ENCODE results near the gene SNAP25.

The SNAP25 gene

GRCh38 chr20:10259166-10259565, 40.5 kb downstream of the SNAP25 start:
- Histone ChIP-seq H3K4me1 (ENCODE audit: low read length) (no peaks in the 10 kb centered on the region), H3K9me3 (replicated peaks; ENCODE audit: insufficient read depth, low read length) (no peaks in the 10 kb centered on the region), H3K4me2 (ENCODE audit: low read depth, low read length) (no peak overlapping the region), H3K27me3 (replicated peaks; ENCODE audit: insufficient read depth, low read length) (no peaks in the 10 kb centered on the region), H3F3A (ENCODE audit: insufficient read depth, low read length) (no peaks in the 10 kb centered on the region), H3K27ac (ENCODE audit: low read length) (no peak overlapping the region), H2AFZ (ENCODE audit: low read length) (no peak overlapping the region), H3K9ac (ENCODE audit: low read length) (no peak overlapping the region), H4K20me1 (ENCODE audit: insufficient read depth, low read length) (no peaks in the 10 kb centered on the region), H3K79me2 (ENCODE audit: low read length) (no peaks in the 10 kb centered on the region), H3K4me3 (ENCODE audit: low read length) (no peak overlapping the region), H3K36me3 (replicated peaks; ENCODE audit: insufficient read depth, low read length) (no peaks in the 10 kb centered on the region), H3K9me2 (replicated peaks; ENCODE audit: insufficient read depth, low read length) (no peaks in the 10 kb centered on the region)
- TF ChIP-seq CTCF (IDR thresholded peaks at IDR 0.05; ENCODE audit: low read length) (no peak), EZH2 (optimal IDR thresholded peaks at IDR 0.05; ENCODE audit: low read depth, low read length) (no peak), EZH2phosphoT487 (IDR thresholded peaks at IDR 0.05; ENCODE audit: low read length) (no peak)
- DNase-seq = no peak

- H3K27ac ChIP-seq (ENCODE audit: low read length) = no peak overlapping the region
- no peaks in the 10 kb centered on the region for H3K79me2 ChIP-seq (ENCODE audit: low read length)
- H2AFZ ChIP-seq (ENCODE audit: low read length) = no peak overlapping the region
- H4K20me1 ChIP-seq (ENCODE audit: insufficient read depth, low read length) = no peaks in the 10 kb centered on the region
- no peaks in the 10 kb centered on the region for H3K9me3 ChIP-seq (replicated peaks; ENCODE audit: insufficient read depth, low read length)
- no peaks in the 10 kb centered on the region for H3K9me2 ChIP-seq (replicated peaks; ENCODE audit: insufficient read depth, low read length)
- H3K4me2 ChIP-seq (ENCODE audit: low read depth, low read length) = no peak overlapping the region
- H3K4me1 ChIP-seq (ENCODE audit: low read length) = no peaks in the 10 kb centered on the region
- no peaks in the 10 kb centered on the region for H3K36me3 ChIP-seq (replicated peaks; ENCODE audit: insufficient read depth, low read length)
- H3K4me3 ChIP-seq (ENCODE audit: low read length) = no peak overlapping the region
- no peaks in the 10 kb centered on the region for H3F3A ChIP-seq (ENCODE audit: insufficient read depth, low read length)
- no peaks in the 10 kb centered on the region for H3K27me3 ChIP-seq (replicated peaks; ENCODE audit: insufficient read depth, low read length)
- no peak for DNase-seq
- no peak overlapping the region for H3K9ac ChIP-seq (ENCODE audit: low read length)
- TF ChIP-seq CTCF (IDR thresholded peaks at IDR 0.05; ENCODE audit: low read length) = no peak
Observed at GRCh38 chr20:10260316-10260715, 41.7 kb downstream of the SNAP25 start.

GRCh38 chr20:10261702-10262101, 43.1 kb downstream of the SNAP25 start:
- H3F3A ChIP-seq (ENCODE audit: insufficient read depth, low read length) = no peaks in the 10 kb centered on the region
- TF ChIP-seq CTCF (IDR thresholded peaks at IDR 0.05; ENCODE audit: low read length) = no peak
- no peak for TF ChIP-seq EZH2 (optimal IDR thresholded peaks at IDR 0.05; ENCODE audit: low read depth, low read length)
- no peak for TF ChIP-seq EZH2phosphoT487 (IDR thresholded peaks at IDR 0.05; ENCODE audit: low read length)

More at GRCh38 chr20:10261702-10262101, 43.1 kb downstream of the SNAP25 start:
- DNase-seq = no peak
- H3K36me3 ChIP-seq (replicated peaks; ENCODE audit: insufficient read depth, low read length) = no peaks in the 10 kb centered on the region
- H3K27ac ChIP-seq (ENCODE audit: low read length) = no peak overlapping the region
- no peaks in the 10 kb centered on the region for H3K79me2 ChIP-seq (ENCODE audit: low read length)
- H4K20me1 ChIP-seq (ENCODE audit: insufficient read depth, low read length) = no peaks in the 10 kb centered on the region
- H2AFZ ChIP-seq (ENCODE audit: low read length) = no peak overlapping the region
- H3K4me1 ChIP-seq (ENCODE audit: low read length) = no peaks in the 10 kb centered on the region
- no peak overlapping the region for H3K9ac ChIP-seq (ENCODE audit: low read length)
- H3K9me2 ChIP-seq (replicated peaks; ENCODE audit: insufficient read depth, low read length) = no peaks in the 10 kb centered on the region
- H3K4me3 ChIP-seq (ENCODE audit: low read length) = no peak overlapping the region
- no peak overlapping the region for H3K4me2 ChIP-seq (ENCODE audit: low read depth, low read length)
- no peaks in the 10 kb centered on the region for H3K9me3 ChIP-seq (replicated peaks; ENCODE audit: insufficient read depth, low read length)
- no peaks in the 10 kb centered on the region for H3K27me3 ChIP-seq (replicated peaks; ENCODE audit: insufficient read depth, low read length)
